Transverse colon (tissue), 4 donors: Measurements from ENCODE around the gene FMR1NB. TPM values are rescaled to one million over a fixed set of nuclear protein-coding genes. Genes with fewer than 3 reads are reported as not detected.

Experiments
- DNase-seq: peaks from one replicate; pipeline ENCODE4 v3.0.0-alpha.2; 2019
- H3K27ac ChIP-seq, 4 donors: fragments of 200-600 bp; sonication (generic); 2 replicates each; pipeline ENCODE4 v1.5.1; 2016 to 2018; ENCODE audit warnings: inconsistent platforms in 4 of 4
- H3K27me3 ChIP-seq: fragments of 200-600 bp; sonication (generic); 2 replicates; pipeline ENCODE4 v1.5.1; 2017; ENCODE audit warnings: inconsistent platforms
- H3K36me3 ChIP-seq, 4 donors: fragments of 200-600 bp; sonication (generic); 2 replicates each; pipeline ENCODE4 v1.5.1; 2017 to 2019; ENCODE audit warnings: inconsistent platforms in 4 of 4
- H3K4me1 ChIP-seq, 4 donors: fragments of 200-600 bp; sonication (generic); 2 replicates each; pipeline ENCODE4 v1.5.1; 2017 to 2020; ENCODE audit warnings: inconsistent platforms in 4 of 4
- H3K4me3 ChIP-seq, 4 donors: fragments of 200-600 bp; sonication (generic); 1 replicate in 1 of 4; 2 replicates in 3 of 4; pipeline versions ENCODE4 v1.5.1 to v1.6.1; 2017 to 2019; ENCODE audit warnings: inconsistent platforms in 4 of 4
- H3K9me3 ChIP-seq, 2 donors: fragments of 200-600 bp; sonication (generic); 2 replicates each; pipeline ENCODE4 v1.5.1; 2017 to 2019; ENCODE audit warnings: inconsistent platforms in 2 of 2
- EP300 ChIP-seq: sonication (generic); formaldehyde crosslinking; IDR thresholded peaks from one replicate; pipeline ENCODE4 v1.6.1; 2017; ENCODE audit warnings: antibody characterized with exemption, low read depth
- POLR2A ChIP-seq: fragments of 450-650 bp; IDR thresholded peaks from one replicate; pipeline ENCODE4 v1.6.1; 2016; ENCODE audit warnings: antibody characterized with exemption, mild to moderate bottlenecking, moderate library complexity
- POLR2AphosphoS5 ChIP-seq, 3 donors: sonication (generic); formaldehyde crosslinking; IDR thresholded peaks; one replicate each; pipeline ENCODE4 v1.6.1; 2016; ENCODE audit warnings: antibody characterized with exemption in 3 of 3
- WGBS, 2 donors: methylation state at CpG; one replicate each; pipeline ENCODE4 v1.1.5; 2018; ENCODE audit warnings: low coverage in 1 of 2; 5-methylcytosine and 5-hydroxymethylcytosine counted together
- in situ Hi-C, 4 donors: fragments of 200-750 bp; cut with MboI; loops; one replicate each; pipeline versions ENCODE4 v1.15.0 to v1.15.1; 2017; ENCODE audit warnings: low sequenced_read_pairs in 3 of 4, low pct_ligation_motif_present in 1 of 4, low pct_unique_long_range_greater_than_20kb in 1 of 4
- intact Hi-C: fragments of 100-400 bp; cut with DNase I; formaldehyde crosslinking; loops from one replicate; pipeline ENCODE4 v1.15.1; 2023; ENCODE audit warnings: low total_unique reads
- total RNA-seq, 4 donors: library from RNA; depleted of rRNA; stranded (reverse); fragments of >200 nt; gene quantifications; one replicate each; pipeline ENCODE4 v1.1.0, GENCODE V29; 2016
- TF ChIP-seq, protein P1 (sequence below), 5 experiments: fragments of 200-600 bp in 3 of 5; fragments of 450-650 bp in 2 of 5; sonication (generic) in 3 of 5; IDR thresholded peaks; 1 replicate in 2 of 5; 2 replicates in 3 of 5; pipeline ENCODE4 v1.5.1; 2016 to 2017; ENCODE audit warnings: antibody characterized with exemption in 5 of 5, inconsistent platforms in 3 of 5, mild to moderate bottlenecking in 2 of 5, moderate library complexity in 1 of 5

FMR1NB gene
- not detected for total RNA-seq

- H3K4me3 ChIP-seq: no peak within 1 kb of the TSS
- 92% methylated on average over 32 of the region's 35 CpGs; no CpG with 5 or more reads in 1 of the 2 donors for WGBS, 2 donors
- in situ Hi-C loops (no loop called here), intact Hi-C loops (no loop called here)
- H3K27me3 ChIP-seq: no peaks in the 10 kb centered on the region
- no peaks in the 10 kb centered on the region for H3K9me3 ChIP-seq
- no peak within 1 kb of the TSS for H3K27ac ChIP-seq
- no peaks in the 10 kb centered on the region for H3K36me3 ChIP-seq
- DNase-seq: no peak
- no peaks in the 10 kb centered on the region for H3K4me1 ChIP-seq
- TF ChIP-seq, protein P1, sequence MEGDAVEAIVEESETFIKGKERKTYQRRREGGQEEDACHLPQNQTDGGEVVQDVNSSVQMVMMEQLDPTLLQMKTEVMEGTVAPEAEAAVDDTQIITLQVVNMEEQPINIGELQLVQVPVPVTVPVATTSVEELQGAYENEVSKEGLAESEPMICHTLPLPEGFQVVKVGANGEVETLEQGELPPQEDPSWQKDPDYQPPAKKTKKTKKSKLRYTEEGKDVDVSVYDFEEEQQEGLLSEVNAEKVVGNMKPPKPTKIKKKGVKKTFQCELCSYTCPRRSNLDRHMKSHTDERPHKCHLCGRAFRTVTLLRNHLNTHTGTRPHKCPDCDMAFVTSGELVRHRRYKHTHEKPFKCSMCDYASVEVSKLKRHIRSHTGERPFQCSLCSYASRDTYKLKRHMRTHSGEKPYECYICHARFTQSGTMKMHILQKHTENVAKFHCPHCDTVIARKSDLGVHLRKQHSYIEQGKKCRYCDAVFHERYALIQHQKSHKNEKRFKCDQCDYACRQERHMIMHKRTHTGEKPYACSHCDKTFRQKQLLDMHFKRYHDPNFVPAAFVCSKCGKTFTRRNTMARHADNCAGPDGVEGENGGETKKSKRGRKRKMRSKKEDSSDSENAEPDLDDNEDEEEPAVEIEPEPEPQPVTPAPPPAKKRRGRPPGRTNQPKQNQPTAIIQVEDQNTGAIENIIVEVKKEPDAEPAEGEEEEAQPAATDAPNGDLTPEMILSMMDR (IDR thresholded peaks at IDR 0.05): no peak
- TF ChIP-seq EP300: no peak
Observed at GRCh38 chrX:147981038-147981752, at the start of gene FMR1NB. Gene FMR1NB, plus strand, starts transcription at chrX:147981337. Its CDS starts 66 bp downstream, at chrX:147981403.

- no peak overlapping the region for H3K27ac ChIP-seq
- H3K36me3 ChIP-seq: no peaks in the 10 kb centered on the region
- no peak for DNase-seq
- no peak for TF ChIP-seq POLR2A
- TF ChIP-seq, protein P1 (IDR thresholded peaks at IDR 0.05): no peak
- no peak for TF ChIP-seq POLR2AphosphoS5 (IDR thresholded peaks at IDR 0.05)
- no peak for TF ChIP-seq EP300
- in situ Hi-C loops: no loop called here
- intact Hi-C loops: no loop called here
- WGBS, 2 donors: 89 to 100% methylated on average over 1 of the region's 1 CpG
- H3K4me1 ChIP-seq: no peaks in the 10 kb centered on the region
- no peaks in the 10 kb centered on the region for H3K9me3 ChIP-seq
- H3K4me3 ChIP-seq: no peak overlapping the region
- H3K27me3 ChIP-seq: no peaks in the 10 kb centered on the region
Observed at GRCh38 chrX:147933815-147934214, 47.3 kb upstream of the FMR1NB start.

GRCh38 chrX:147935156-147935758, 45.9 kb upstream of the FMR1NB start:
- no peaks in the 10 kb centered on the region for H3K4me1 ChIP-seq
- no peak overlapping the region for H3K27ac ChIP-seq
- H3K36me3 ChIP-seq: no peaks in the 10 kb centered on the region
- H3K9me3 ChIP-seq: no peaks in the 10 kb centered on the region
- in situ Hi-C loops: no loop called here
- 71% methylated on average over 3 of the region's 3 CpGs; no CpG with 5 or more reads in 1 of the 2 donors for WGBS, 2 donors
- no peak for DNase-seq
- TF ChIP-seq POLR2A (no peak), POLR2AphosphoS5 (IDR thresholded peaks at IDR 0.05) (no peak), EP300 (no peak)
- H3K27me3 ChIP-seq: no peaks in the 10 kb centered on the region
- intact Hi-C loops: no loop called here
- H3K4me3 ChIP-seq: no peak overlapping the region

DNA sequence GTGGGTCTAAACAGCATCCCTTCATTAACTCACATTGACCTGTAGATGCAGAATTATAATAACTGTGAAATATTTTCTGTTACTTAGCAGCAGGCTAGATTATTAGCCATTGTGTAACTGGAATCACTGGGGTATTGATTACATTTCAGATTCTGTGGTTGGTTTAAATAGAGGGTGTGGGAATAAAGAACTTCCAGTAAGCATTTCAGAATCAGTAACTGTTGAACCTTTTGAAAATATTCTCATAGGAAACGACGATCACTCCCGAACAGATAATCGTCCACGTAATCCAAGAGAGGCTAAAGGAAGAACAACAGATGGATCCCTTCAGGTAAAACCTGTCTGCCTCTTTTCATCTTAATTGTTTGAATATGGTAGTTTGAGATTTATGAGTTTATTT, 35.9 kb upstream of the FMR1NB start:
- DNase-seq: no peak
- Histone ChIP-seq H3K9me3 (no peaks in the 10 kb centered on the region), H3K36me3 (no peaks in the 10 kb centered on the region), H3K27me3 (no peaks in the 10 kb centered on the region), H3K4me1 (no peaks in the 10 kb centered on the region), H3K4me3 (no peak overlapping the region), H3K27ac (no peak overlapping the region)
- TF ChIP-seq EP300 (no peak), POLR2A (no peak), POLR2AphosphoS5 (IDR thresholded peaks at IDR 0.05) (no peak)
- TF ChIP-seq, protein P1 (IDR thresholded peaks at IDR 0.05): no peak
- 91 to 93% methylated on average over 5 of the region's 5 CpGs for WGBS, 2 donors
- in situ Hi-C loops: no loop called here
- intact Hi-C loops: no loop called here
